Stimulated activated CD8-positive, alpha-beta memory T cell treated with anti-CD3 and anti-CD28 coated beads, Interleukin-7, amount 100 ng/mL, for 24 hours (primary cell): ENCODE data around the gene DHX58.
A peak's percentile ranks its signal among the peaks of the same experiment; 100 is the strongest.

ENCODE experiments used
- DNase-seq: peaks from one replicate; pipeline ENCODE4 v3.0.0-alpha.2; 2020; ENCODE audit warnings: low read depth

The DHX58 gene

GRCh38 chr17:42129109-42129837 lies 16.8 kb upstream of the DHX58 start:
- DNase-seq: no peak

DNA sequence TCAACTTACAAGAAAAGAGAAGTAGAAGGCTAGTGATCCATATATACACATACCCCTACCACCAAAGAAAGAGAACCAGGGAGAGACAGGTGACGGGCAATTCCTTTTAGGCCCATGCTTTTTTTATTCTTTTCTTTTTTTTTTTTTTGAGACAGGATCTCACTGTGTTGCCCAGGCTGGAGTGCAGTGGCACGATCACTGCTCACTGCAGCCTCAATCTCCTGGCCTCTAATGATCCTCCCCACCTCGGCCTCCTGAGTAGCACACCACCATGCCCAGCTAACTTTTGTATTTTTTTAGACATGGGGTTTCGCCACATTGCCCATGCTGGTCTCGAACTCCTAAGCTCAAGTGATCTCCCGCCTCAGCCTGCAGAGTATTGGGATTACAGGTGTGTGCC lies 14.9 kb upstream of the DHX58 start:
- DNase-seq: no peak

GRCh38 chr17:42126836-42127235 lies 14.3 kb upstream of the DHX58 start:
- DNase-seq: no peak

GRCh38 chr17:42125565-42125964 lies 13.1 kb upstream of the DHX58 start:
- no peak for DNase-seq

DNA sequence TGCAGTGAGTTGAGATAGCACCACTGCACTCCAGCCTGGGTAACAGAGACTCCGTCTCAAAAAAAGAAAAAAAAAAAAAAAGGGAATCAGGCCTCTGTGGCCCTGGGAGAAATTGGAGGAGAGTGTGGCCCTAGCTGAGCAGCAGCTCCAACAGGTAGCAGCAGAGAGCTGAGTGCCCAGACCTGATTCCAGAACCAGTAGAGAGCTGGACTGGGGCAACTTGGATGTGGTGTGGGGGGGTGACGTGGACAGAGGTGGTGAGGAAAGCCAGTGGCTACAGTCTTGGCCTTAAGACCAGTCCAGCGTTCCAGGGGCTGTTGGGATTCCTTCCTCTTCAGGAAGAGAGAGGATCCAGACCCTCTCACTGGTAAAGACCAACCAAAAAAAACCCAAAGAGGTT lies 11.7 kb upstream of the DHX58 start:
- no peak for DNase-seq

DNA sequence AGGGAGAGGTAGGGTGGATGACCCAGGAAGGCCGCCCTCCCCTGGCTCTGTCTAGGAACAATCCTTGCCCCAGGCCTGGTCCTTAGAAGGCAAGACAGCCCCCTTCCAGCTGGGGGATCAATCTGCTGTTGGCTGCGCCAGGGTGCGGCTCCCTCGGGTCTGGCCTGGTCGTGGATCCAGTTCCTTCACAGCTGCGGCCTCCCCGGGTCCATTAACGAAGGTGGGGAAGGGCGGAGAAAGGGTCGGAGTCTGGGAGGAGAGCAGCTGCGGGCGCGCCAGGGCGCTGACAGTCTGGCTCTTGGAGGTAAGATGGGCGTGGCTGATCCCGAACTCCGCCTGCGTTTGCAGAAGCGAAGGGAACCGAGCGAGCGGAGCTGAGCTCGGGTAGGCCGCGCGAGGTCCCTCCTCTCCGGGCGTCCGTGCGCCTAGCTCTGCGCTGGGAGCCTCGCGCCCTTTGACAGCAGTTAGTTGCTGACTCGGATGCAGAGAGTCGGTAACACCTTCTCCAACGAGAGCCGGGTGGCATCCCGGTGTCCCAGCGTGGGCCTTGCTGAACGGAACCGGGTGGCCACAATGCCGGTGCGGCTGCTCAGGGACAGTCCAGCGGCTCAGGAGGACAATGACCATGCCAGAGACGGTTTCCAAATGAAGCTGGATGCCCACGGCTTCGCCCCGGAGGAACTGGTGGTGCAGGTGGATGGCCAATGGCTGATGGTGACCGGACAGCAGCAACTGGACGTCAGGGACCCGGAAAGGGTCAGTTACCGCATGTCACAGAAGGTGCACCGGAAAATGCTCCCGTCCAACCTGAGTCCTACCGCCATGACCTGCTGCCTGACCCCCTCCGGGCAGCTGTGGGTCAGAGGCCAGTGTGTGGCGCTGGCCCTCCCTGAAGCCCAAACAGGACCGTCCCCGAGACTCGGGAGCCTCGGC lies 10.1 kb upstream of the DHX58 start, which contains the start of gene HSPB9:
TSS of gene HSPB9 (plus strand) at position 434 of the 933 bp plus-strand sequence. CDS start at position 481, 47 bp downstream.
- no peak for DNase-seq

- DNase-seq: peak; percentile 58
Measured at GRCh38 chr17:42120770-42121769, 8.6 kb upstream of the DHX58 start, which contains the start of gene KAT2A. Gene KAT2A (minus strand): TSS chr17:42121367. CDS start chr17:42121304, 63 bp downstream.

DNA sequence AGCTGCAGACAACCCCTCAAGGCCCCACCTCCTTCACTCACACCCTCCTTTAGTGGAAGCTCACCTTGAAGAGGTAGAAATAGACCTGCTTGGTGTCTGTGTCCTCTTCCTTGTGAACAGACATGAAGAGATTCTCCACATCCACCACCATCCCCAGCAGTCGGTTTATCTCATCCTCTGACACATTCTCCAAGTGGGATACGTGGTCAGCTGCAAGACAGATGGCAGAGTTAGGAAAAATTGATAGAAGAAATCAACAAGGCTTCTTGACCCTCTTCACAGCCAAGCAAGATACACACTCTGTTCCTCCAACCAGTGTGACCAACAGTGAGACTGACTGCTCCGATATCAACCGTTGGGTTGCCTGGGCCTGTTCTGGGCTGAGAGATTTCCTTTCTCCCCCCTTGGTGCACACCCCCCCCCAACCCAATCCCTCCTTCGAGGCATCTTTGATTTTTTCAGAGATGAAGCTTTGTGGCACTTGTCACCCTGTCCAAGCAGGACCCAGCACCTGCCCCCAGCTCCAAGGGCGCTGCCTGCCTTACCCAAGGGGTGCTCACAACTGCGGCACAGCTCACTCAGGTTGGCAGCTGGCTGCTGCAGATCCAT lies 7.8 kb upstream of the DHX58 start:
- DNase-seq: no peak

DNA sequence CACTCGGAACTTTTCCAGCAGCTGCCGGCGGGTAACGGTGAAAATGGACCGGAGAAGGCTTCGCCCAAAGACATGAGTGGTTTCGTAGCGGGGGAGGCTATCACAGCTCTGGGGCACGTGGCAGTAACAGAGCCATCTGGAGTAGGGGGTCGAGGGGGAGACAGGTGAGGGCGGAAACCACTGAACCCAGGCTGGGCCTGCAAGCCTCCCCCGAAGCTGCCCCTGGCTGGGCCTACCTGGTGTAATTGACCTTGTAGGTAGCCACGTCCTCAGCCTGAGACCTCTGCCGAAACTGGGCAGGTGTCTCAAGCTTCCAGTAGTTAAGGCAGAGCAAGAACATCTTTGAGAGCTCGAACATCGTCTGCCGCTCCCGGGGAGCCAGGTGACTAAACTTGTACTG lies 6.8 kb upstream of the DHX58 start:
- DNase-seq: no peak

DNA sequence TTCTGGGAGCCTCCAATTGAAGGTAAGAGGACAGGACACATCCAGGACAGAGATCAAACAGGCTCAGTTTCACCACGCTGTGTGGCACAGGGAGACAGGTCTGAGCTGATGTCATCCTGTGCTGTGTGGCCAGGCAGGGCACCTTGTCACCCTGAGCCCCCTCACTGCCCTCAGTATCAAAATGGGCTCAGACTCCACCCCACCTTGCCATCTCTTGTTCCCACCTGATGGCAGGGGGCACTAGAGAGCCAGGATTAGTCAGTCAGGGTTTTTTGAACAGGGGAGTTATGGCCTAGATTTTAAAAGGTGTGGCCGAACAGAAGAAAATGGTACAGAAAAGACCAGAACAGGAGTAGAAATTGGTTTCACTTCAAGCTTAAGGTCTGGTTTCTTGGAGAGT lies 6.0 kb upstream of the DHX58 start:
- DNase-seq: no peak

GRCh38 chr17:42118126-42118510 lies 5.6 kb upstream of the DHX58 start:
- no peak for DNase-seq

GRCh38 chr17:42117397-42118125 lies 5.0 kb upstream of the DHX58 start:
- DNase-seq: no peak

- peak; percentile 60 for DNase-seq
Measured at GRCh38 chr17:42116705-42117396, 4.3 kb upstream of the DHX58 start.

DNA sequence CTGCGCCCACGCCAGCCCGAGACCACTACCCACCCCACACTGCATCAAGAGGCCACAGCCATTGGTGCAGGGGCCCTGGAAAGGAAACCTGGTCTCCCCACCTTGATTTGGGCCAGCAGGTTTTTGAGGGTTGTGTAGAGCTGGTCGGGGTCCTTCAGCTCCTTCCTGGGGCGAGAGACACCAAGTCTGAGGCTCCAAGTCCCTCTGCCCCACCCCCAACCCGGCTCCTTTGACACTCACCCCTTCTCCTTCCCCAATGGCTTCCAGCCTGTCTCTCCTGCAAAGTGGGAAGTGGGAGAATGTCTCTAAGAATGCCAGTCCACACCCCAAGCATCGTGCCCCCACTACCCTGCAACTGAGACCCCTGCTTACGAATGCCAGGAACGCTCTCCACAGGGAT lies 1.6 kb upstream of the DHX58 start:
- no peak for DNase-seq

GRCh38 chr17:42113293-42114069 lies 967 bp upstream of the DHX58 start:
- no peak for DNase-seq

DNA sequence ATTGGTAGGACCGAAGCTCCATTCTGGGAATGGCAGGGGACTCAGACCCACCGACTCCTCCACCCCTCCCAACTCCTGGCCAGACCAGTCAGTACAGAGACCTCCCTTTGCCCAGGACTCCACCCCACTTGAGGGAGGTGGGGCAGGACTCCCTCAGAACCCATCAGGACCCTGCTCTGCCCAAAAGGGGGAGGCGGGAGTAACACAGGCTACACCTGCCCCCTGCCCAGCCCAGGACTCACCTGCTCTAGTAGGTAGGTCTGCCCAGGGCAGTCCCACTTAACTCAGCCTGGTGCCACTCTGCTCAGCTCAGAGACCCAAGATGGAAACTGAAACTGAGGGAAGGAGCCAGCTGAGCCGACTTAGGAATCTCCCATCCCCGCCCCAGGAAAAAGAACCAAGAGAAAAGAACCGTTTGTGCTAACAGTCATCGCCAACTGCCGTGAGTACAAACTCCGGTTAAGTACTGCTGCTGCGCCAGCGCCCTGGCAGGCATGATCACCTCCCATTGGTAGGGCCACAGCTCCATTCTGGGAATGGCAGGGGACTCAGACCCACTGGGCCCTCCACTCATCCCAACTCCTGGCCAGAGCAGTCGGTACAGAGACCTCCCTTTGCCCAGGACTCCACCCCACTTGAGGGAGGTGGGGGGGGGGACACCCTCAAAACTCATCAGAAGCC lies 503 bp downstream of the DHX58 start:
- no peak for DNase-seq

GRCh38 chr17:42111265-42111636 lies 1.3 kb downstream of the DHX58 start:
- no peak for DNase-seq
